GM12878 (cell line): ENCODE data around the gene JMY. TPM values are rescaled to one million over a fixed set of nuclear protein-coding genes. Genes with fewer than 3 reads are reported as not detected.

Experiments
- ATAC-seq: fragments of 200-7000 bp; cut with Tn5 transposase; 3 replicates; pipeline ENCODE4 v1.9.1; 2020; ENCODE audit warnings: mild to moderate bottlenecking, moderate library complexity
- BruUV-seq: library from RNA; stranded (reverse); fragments of 400-500 nt; replicated peaks from 2 replicates; lab custom pipeline; 2021; lab: Mats Ljungman, UMichigan
- CTCF ChIA-PET: fragments of 300-600 bp; sonication (Branson Sonifier 250); formaldehyde crosslinking; extraction: SDS; loops from one replicate; lab custom pipeline; 2021; ENCODE audit warnings: inconsistent platforms; lab: Yijun Ruan, JAX
- POLR2A ChIA-PET: fragments of 350-600 bp; formaldehyde crosslinking; extraction: SDS; loops from one replicate; lab custom pipeline; 2021; ENCODE audit warnings: inconsistent platforms; lab: Charles Lee
- RAD21 ChIA-PET: fragments of 300-600 bp; sonication (Branson Sonifier 250); formaldehyde crosslinking; loops from one replicate; lab custom pipeline; 2023; ENCODE audit warnings: antibody characterized with exemption; ENCODE audit not compliant: unreplicated experiment; lab: Charles Lee
- SMC1A ChIA-PET: fragments of 300-600 bp; sonication (Branson Sonifier 250); formaldehyde crosslinking; loops from one replicate; lab custom pipeline; 2023; ENCODE audit not compliant: unreplicated experiment, uncharacterized antibody; lab: Charles Lee
- DNase-seq: peaks from one replicate; pipeline ENCODE4 v3.0.0-alpha.2; 2011; ENCODE audit warnings: low read depth, low spot score
- FAIRE-seq: peaks from 3 replicates; lab custom pipeline; 2011; peaks lifted over from hg19 to GRCh38; lab: Jason Lieb, UNC
- H2AFZ ChIP-seq: 2 replicates; pipeline ENCODE4 v1.6.0; 2011; ENCODE audit warnings: low read depth, low read length, control low read depth; ENCODE audit not compliant: control insufficient read depth
- H3K27ac ChIP-seq: 2 replicates; pipeline ENCODE4 v1.5.1; 2011; ENCODE audit warnings: control low read depth; ENCODE audit not compliant: control insufficient read depth, insufficient read depth
- H3K27me3 ChIP-seq, 2 experiments: replicated peaks in 1 of 2; 2 replicates each; pipeline versions ENCODE4 v1.6.0 to v1.6.1; 2011; ENCODE audit warnings: low read length in 1 of 2; ENCODE audit not compliant: control insufficient read depth in 2 of 2, insufficient read depth in 2 of 2
- H3K36me3 ChIP-seq, 2 experiments: 2 replicates each; pipeline ENCODE4 v1.5.1; 2011; ENCODE audit warnings: low read length in 1 of 2; ENCODE audit not compliant: control insufficient read depth in 2 of 2, insufficient read depth in 2 of 2
- H3K4me1 ChIP-seq: 2 replicates; pipeline ENCODE4 v1.6.1; 2011; ENCODE audit warnings: mild to moderate bottlenecking, low read length, moderate library complexity, mixed read lengths; ENCODE audit not compliant: control insufficient read depth, insufficient read depth
- H3K4me2 ChIP-seq: 2 replicates; pipeline ENCODE4 v1.6.0; 2011; ENCODE audit warnings: control low read depth; ENCODE audit not compliant: control insufficient read depth, insufficient read depth
- H3K4me3 ChIP-seq: fragments of 200-600 bp; sonication (generic); 2 replicates; pipeline ENCODE4 v1.5.1; 2016
- H3K79me2 ChIP-seq: 2 replicates; pipeline ENCODE4 v1.6.0; 2011; ENCODE audit warnings: low read length; ENCODE audit not compliant: control insufficient read depth, insufficient read depth
- H3K9ac ChIP-seq: 2 replicates; pipeline ENCODE4 v1.8.0; 2011; ENCODE audit warnings: low read length, control low read depth, mixed read lengths; ENCODE audit not compliant: control insufficient read depth, insufficient read depth
- H3K9me3 ChIP-seq: replicated peaks from 3 replicates; pipeline ENCODE4 v1.5.1; 2011; ENCODE audit warnings: mild to moderate bottlenecking, low read length; ENCODE audit not compliant: control insufficient read depth, insufficient read depth
- H4K20me1 ChIP-seq: 2 replicates; pipeline ENCODE4 v1.6.0; 2011; ENCODE audit not compliant: control insufficient read depth, insufficient read depth
- BCL11A ChIP-seq: IDR thresholded peaks from 2 replicates; pipeline ENCODE4 v1.6.1; 2011; ENCODE audit warnings: low read depth, low read length
- E4F1 ChIP-seq: fragments of 450-650 bp; IDR thresholded peaks from 2 replicates; pipeline ENCODE4 v1.6.1; 2018; ENCODE audit warnings: borderline replicate concordance, mild to moderate bottlenecking; ENCODE audit not compliant: partially characterized antibody
- FOXM1 ChIP-seq: IDR thresholded peaks from 2 replicates; pipeline ENCODE4 v1.6.1; 2012; ENCODE audit warnings: low read depth, mild to moderate bottlenecking, inconsistent platforms, low read length, moderate library complexity
- JUND ChIP-seq: IDR thresholded peaks from 2 replicates; pipeline ENCODE4 v1.6.1; 2012; ENCODE audit warnings: low read depth, mild to moderate bottlenecking, low read length, improper control_type of control experiment, moderate library complexity
- KAT2A ChIP-seq: conservative IDR thresholded peaks from 2 replicates; pipeline ENCODE4 v1.6.1; 2011; ENCODE audit warnings: low read depth, low read length; ENCODE audit not compliant: control insufficient read depth
- KLF5 ChIP-seq: fragments of 450-650 bp; IDR thresholded peaks from 2 replicates; pipeline ENCODE4 v1.6.1; 2014; ENCODE audit warnings: mild to moderate bottlenecking; ENCODE audit not compliant: partially characterized antibody
- MXI1 ChIP-seq: fragments of 150-350 bp; IDR thresholded peaks from 2 replicates; pipeline ENCODE4 v1.6.1; 2011; ENCODE audit warnings: low read depth, mild to moderate bottlenecking, inconsistent platforms, low read length, improper control_type of control experiment
- NR2C1 ChIP-seq: fragments of 450-650 bp; IDR thresholded peaks from 2 replicates; pipeline ENCODE4 v1.6.1; 2017; ENCODE audit warnings: antibody characterized with exemption, mild to moderate bottlenecking, moderate library complexity
- NR2F1 ChIP-seq: fragments of 450-650 bp; conservative IDR thresholded peaks from 2 replicates; pipeline ENCODE4 v1.6.1; 2017; ENCODE audit warnings: mild to moderate bottlenecking
- POLR2AphosphoS2 ChIP-seq: IDR thresholded peaks from 2 replicates; pipeline ENCODE4 v1.6.1; 2011; ENCODE audit warnings: low read depth, mild to moderate bottlenecking, low read length, improper control_type of control experiment, moderate library complexity
- RCOR1 ChIP-seq: conservative IDR thresholded peaks from 2 replicates; pipeline ENCODE4 v1.6.1; 2012; ENCODE audit warnings: low read depth, low read length, improper control_type of control experiment
- SMC3 ChIP-seq: IDR thresholded peaks from 2 replicates; pipeline ENCODE4 v1.6.1; 2011; ENCODE audit warnings: low read length, improper control_type of control experiment, borderline replicate concordance
- STAT3 ChIP-seq: IDR thresholded peaks from 2 replicates; pipeline ENCODE4 v1.6.1; 2011; ENCODE audit warnings: low read depth, low read length, improper control_type of control experiment
- YBX1 ChIP-seq: fragments of 450-650 bp; IDR thresholded peaks from 2 replicates; pipeline ENCODE4 v1.6.1; 2016; ENCODE audit warnings: antibody characterized with exemption
- YY1 ChIP-seq: IDR thresholded peaks from 2 replicates; pipeline ENCODE4 v1.6.1; 2011; ENCODE audit warnings: low read depth, mild to moderate bottlenecking, low read length
- ZNF217 ChIP-seq: fragments of 450-650 bp; IDR thresholded peaks from 2 replicates; pipeline ENCODE4 v1.6.1; 2017; ENCODE audit warnings: antibody characterized with exemption, mild to moderate bottlenecking
- ZNF622 ChIP-seq: fragments of 450-650 bp; IDR thresholded peaks from 2 replicates; pipeline ENCODE4 v1.6.1; 2017; ENCODE audit warnings: mild to moderate bottlenecking, inconsistent platforms
- WGBS: methylation state at CpG from one replicate; pipeline ENCODE4 v1.1.6; 2016; ENCODE audit warnings: low lambda C conversion rate; ENCODE audit not compliant: insufficient replicate concordance, insufficient coverage; ENCODE audit errors: missing lambda C conversion rate; 5-methylcytosine and 5-hydroxymethylcytosine counted together
- in situ Hi-C: fragments of 300-500 bp; cut with MboI; formaldehyde crosslinking; loops from 9 replicates; pipeline ENCODE4 v1.14.3; 2018; ENCODE audit warnings: mixed read lengths
- intact Hi-C: fragments of 100-400 bp; cut with micrococcal nuclease; formaldehyde crosslinking; loops from one replicate; pipeline ENCODE4 v1.14.2; 2022; ENCODE audit not compliant: unreplicated experiment
- polyA plus RNA-seq, 11 experiments: library from polyadenylated mRNA; depleted of rRNA in 4 of 11; unstranded in 6 of 11; stranded (reverse) in 5 of 11; fragments of >200 nt; fragmentation: Nextera tagmentation in 4 of 11; fragmentation: Illumina TruSeq in 1 of 11; extraction: Ambion mirVana in 4 of 11; extraction: Trizol in 1 of 11; gene quantifications; 1 replicate in 1 of 11; 2 replicates in 10 of 11; pipeline versions ENCODE4 v1.2.1 to v1.2.3, GENCODE V29; 2011 to 2016; ENCODE audit warnings: inconsistent platforms in 2 of 11, missing spikeins in 2 of 11, low read depth in 1 of 11
- total RNA-seq, 4 experiments: library from RNA; depleted of rRNA in 3 of 4; stranded (reverse); fragments of >200 nt in 3 of 4; fragmentation: Illumina TruSeq in 1 of 4; extraction: Trizol in 1 of 4; gene quantifications; 2 replicates each; pipeline versions ENCODE4 v1.2.1 to v1.2.3, GENCODE V29; 2013 to 2021
- TF ChIP-seq, protein P1 (sequence below): fragments of 450-650 bp; formaldehyde crosslinking; IDR thresholded peaks from 2 replicates; pipeline ENCODE4 v1.4.0; 2020; ENCODE audit warnings: mild to moderate bottlenecking, moderate library complexity
- TF ChIP-seq, protein P2 (sequence below): IDR thresholded peaks from 2 replicates; pipeline ENCODE4 v1.6.1; 2011; ENCODE audit warnings: borderline replicate concordance, low read depth, mild to moderate bottlenecking, moderate library complexity, low read length; ENCODE audit not compliant: insufficient read depth, poor library complexity, severe bottlenecking

JMY gene
- total and polyA plus RNA-seq, 10 of the 15 experiments (the other 5 are each of a cell fraction or from before 2014, with no cell fraction given) = 0.63 to 4.8 (median 2.4) TPM

DNA sequence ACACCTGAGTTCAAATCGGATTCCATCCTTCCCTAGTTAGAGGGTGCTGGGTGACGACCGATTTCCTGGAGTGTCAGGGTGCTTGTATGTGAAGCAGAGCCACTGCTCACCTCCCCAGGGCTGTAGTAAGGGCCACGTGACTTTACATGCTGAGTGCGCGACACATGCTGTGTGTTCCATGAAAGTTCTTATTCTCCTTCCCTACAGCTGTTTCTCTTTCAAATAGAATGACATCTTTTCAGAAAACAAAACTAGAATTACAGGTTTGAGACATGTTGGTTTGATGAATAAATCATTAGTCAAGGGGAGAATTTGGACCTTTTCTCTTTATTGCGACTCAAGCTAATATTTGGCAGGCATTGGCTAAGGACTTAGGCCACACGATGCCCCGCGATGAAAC lies 113.1 kb downstream of the JMY start:
- no peak overlapping the region for H3K9ac ChIP-seq
- FAIRE-seq (no peak), ATAC-seq (no peak), DNase-seq (no peak)
- no peaks in the 10 kb centered on the region for H3K9me3 ChIP-seq
- in situ Hi-C loops (no loop called here), intact Hi-C loops (no loop called here)
- 72% methylated on average over 10 of the region's 10 CpGs for WGBS
- CTCF ChIA-PET = no interaction called here
- no peaks in the 10 kb centered on the region; a peak in 1 of 4 replicates for H3K27me3 ChIP-seq
- no peaks in the 10 kb centered on the region for H3K79me2 ChIP-seq
- TF ChIP-seq BCL11A = no peak
- TF ChIP-seq, protein P1, sequence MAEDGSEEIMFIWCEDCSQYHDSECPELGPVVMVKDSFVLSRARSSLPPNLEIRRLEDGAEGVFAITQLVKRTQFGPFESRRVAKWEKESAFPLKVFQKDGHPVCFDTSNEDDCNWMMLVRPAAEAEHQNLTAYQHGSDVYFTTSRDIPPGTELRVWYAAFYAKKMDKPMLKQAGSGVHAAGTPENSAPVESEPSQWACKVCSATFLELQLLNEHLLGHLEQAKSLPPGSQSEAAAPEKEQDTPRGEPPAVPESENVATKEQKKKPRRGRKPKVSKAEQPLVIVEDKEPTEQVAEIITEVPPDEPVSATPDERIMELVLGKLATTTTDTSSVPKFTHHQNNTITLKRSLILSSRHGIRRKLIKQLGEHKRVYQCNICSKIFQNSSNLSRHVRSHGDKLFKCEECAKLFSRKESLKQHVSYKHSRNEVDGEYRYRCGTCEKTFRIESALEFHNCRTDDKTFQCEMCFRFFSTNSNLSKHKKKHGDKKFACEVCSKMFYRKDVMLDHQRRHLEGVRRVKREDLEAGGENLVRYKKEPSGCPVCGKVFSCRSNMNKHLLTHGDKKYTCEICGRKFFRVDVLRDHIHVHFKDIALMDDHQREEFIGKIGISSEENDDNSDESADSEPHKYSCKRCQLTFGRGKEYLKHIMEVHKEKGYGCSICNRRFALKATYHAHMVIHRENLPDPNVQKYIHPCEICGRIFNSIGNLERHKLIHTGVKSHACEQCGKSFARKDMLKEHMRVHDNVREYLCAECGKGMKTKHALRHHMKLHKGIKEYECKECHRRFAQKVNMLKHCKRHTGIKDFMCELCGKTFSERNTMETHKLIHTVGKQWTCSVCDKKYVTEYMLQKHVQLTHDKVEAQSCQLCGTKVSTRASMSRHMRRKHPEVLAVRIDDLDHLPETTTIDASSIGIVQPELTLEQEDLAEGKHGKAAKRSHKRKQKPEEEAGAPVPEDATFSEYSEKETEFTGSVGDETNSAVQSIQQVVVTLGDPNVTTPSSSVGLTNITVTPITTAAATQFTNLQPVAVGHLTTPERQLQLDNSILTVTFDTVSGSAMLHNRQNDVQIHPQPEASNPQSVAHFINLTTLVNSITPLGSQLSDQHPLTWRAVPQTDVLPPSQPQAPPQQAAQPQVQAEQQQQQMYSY = no peak
- no peak for TF ChIP-seq STAT3
- no peak for TF ChIP-seq NR2C1
- no peak for TF ChIP-seq FOXM1
- no peak for TF ChIP-seq KAT2A
- no peak for TF ChIP-seq NR2F1
- TF ChIP-seq KLF5 = no peak
- no peak for TF ChIP-seq YY1
- TF ChIP-seq YBX1 = no peak
- TF ChIP-seq ZNF217 = no peak
- TF ChIP-seq SMC3 = no peak
- no peak for TF ChIP-seq E4F1
- TF ChIP-seq ZNF622 = no peak
- TF ChIP-seq RCOR1 = no peak
- TF ChIP-seq, protein P2, sequence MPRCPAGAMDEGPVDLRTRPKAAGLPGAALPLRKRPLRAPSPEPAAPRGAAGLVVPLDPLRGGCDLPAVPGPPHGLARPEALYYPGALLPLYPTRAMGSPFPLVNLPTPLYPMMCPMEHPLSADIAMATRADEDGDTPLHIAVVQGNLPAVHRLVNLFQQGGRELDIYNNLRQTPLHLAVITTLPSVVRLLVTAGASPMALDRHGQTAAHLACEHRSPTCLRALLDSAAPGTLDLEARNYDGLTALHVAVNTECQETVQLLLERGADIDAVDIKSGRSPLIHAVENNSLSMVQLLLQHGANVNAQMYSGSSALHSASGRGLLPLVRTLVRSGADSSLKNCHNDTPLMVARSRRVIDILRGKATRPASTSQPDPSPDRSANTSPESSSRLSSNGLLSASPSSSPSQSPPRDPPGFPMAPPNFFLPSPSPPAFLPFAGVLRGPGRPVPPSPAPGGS = no peak
- TF ChIP-seq JUND = no peak
- no peak for TF ChIP-seq POLR2AphosphoS2
- TF ChIP-seq MXI1 = no peak
- no peaks in the 10 kb centered on the region for H3K4me1 ChIP-seq
- H3K4me2 ChIP-seq = no peak overlapping the region
- POLR2A ChIA-PET = no interaction called here
- no peaks in the 10 kb centered on the region for H4K20me1 ChIP-seq
- no peak overlapping the region for H3K27ac ChIP-seq
- H3K4me3 ChIP-seq = no peak overlapping the region
- BruUV-seq = no TSS peak
- H3K36me3 ChIP-seq = no peaks in the 10 kb centered on the region
- H2AFZ ChIP-seq = no peak overlapping the region
- SMC1A ChIA-PET = no interaction called here
- RAD21 ChIA-PET = no interaction called here
